GM12872 (cell line): ENCODE data around the gene MIEN1.

Experiments
- TF ChIP-seq, protein P1 (sequence below): IDR thresholded peaks from 3 replicates; pipeline ENCODE4 v1.5.1; 2011; ENCODE audit warnings: low read depth, mild to moderate bottlenecking, low read length, moderate library complexity; ENCODE audit not compliant: insufficient read depth

Gene MIEN1, protein sequence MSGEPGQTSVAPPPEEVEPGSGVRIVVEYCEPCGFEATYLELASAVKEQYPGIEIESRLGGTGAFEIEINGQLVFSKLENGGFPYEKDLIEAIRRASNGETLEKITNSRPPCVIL

DNA sequence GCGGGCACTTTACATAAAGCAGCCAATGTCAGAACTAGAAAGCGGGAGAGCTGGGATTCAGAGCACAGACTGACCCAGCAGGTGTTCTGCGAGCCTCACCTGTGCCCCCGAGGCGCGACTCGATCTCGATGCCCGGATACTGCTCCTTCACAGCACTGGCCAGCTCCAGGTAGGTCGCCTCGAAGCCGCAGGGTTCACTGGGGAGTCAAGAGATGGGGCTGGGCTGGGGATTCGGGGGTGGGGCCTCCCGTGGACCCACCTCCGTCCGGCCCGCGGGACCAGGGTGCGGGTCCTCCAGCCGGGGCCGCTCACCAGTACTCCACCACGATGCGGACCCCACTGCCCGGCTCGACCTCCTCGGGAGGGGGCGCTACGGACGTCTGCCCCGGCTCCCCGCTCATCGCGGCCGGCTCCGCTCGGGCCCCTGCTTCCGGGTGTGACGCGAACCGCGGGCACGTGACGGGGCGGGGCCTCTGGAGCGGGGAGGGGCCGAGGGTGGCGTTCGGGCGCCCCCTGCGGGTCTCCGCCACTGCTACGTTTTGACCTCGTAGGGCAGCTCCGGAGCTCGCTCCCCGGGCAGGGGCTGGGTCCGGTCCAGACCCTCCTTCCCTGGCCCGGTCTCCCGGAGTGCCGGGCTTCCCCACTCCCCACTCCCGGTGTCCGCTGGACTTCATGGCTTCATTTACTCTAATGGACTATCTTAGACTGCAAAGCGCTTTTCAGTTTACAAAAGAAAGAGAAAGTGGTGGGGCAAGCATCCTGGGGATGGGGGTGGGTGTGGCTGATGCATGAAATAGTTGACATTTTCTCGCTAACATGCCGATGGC lies at the start of gene MIEN1:
MIEN1 (minus strand) TSS at position 438 of the 827 bp plus-strand sequence; CDS start at position 401, 37 bp downstream.
- TF ChIP-seq, protein P1, sequence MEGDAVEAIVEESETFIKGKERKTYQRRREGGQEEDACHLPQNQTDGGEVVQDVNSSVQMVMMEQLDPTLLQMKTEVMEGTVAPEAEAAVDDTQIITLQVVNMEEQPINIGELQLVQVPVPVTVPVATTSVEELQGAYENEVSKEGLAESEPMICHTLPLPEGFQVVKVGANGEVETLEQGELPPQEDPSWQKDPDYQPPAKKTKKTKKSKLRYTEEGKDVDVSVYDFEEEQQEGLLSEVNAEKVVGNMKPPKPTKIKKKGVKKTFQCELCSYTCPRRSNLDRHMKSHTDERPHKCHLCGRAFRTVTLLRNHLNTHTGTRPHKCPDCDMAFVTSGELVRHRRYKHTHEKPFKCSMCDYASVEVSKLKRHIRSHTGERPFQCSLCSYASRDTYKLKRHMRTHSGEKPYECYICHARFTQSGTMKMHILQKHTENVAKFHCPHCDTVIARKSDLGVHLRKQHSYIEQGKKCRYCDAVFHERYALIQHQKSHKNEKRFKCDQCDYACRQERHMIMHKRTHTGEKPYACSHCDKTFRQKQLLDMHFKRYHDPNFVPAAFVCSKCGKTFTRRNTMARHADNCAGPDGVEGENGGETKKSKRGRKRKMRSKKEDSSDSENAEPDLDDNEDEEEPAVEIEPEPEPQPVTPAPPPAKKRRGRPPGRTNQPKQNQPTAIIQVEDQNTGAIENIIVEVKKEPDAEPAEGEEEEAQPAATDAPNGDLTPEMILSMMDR: peak; percentile 82

DNA sequence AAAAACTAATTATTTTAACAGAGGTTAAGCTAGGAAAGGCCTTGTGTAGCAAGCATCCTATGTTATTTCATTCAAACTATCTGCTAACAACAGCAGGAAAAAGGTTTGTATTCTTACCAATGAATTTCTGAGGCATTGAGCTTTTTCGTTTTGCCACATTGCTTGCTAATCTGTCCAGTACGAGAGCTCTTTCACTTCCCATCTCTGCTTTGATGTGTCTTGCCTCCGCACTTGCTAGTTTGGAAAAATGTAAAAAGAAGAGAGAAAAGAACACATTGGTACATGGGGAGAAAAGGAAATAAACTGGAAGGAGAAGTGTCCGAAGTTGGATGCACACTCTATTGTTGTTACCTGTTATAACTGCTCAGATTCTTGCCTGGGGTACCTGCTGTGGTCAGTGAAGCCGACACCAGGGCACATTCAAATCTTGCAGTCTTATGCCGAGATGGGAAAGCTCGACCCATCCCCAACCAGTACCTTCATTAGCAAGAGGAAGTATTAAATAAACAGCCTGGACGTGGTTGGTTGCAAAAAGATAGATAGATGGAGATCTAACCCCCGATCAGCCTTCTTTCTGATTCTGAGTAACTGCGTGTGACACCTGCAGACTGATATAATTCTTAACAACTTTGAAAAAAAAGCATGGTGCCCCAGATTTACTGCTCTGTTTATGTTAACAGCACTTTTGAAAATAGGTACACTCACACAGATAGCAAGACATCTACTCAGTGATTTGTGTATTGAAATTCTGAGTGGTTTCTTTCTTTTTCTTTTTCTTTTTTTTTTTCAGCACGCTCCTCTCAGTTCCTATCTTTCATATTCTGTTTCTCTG lies 47.4 kb upstream of the MIEN1 start:
- TF ChIP-seq, protein P1: no peak

DNA sequence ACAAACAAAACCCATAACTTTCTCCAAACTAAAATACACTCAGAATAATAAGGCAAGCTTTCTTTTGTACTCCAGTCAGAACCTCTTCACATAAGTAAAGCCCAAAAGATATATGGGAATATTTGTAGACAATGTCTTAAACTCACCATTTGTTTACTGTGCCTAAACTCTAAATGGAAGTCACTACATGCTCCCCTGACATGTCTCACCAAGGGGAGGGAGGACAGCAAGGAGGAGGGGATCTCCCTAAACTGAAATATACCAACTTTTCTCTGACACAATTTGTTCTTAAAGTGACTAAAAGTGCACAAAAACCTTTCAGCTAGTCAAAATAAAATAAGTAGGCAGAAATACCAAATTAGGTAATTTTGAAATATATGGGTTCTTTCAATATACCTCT lies 45.9 kb upstream of the MIEN1 start:
- TF ChIP-seq, protein P1: no peak

DNA sequence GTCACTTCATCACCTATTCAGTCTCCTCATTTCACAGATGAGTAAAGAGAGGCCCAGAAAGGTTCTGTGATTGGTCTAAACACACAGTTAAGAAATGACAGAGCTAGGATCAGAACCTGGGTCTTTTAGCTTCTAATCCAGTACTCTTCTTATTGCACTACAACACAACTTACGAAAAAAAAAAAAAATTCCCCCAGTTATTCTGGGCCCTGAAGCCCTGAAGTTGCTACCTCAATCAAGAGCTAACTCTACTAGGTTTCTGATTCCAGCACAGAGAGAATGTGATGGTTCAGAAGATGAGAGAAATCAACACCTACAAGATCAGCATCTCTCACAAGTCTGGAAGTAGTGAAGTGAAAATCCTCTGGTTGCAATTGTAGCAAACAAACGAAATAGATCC lies 44.7 kb upstream of the MIEN1 start:
- TF ChIP-seq, protein P1: no peak

- TF ChIP-seq, protein P1: no peak
Observed at GRCh38 chr17:39774047-39774446, 43.7 kb upstream of the MIEN1 start.

- TF ChIP-seq, protein P1: 0 out of 3 replicates have a peak, but pooled peaks have one; percentile 2
Observed at GRCh38 chr17:39772987-39773934, 42.9 kb upstream of the MIEN1 start.
